ENCODE data around the gene TULP1. TPM values are rescaled to one million over a fixed set of nuclear protein-coding genes. Genes with fewer than 3 reads are reported as not detected.
"Not testable (repeated sequence)": the region's sequence is repeated elsewhere in the genome, so short reads cannot be mapped to it uniquely, and the experiment has no call there.

The TULP1 gene
- total and polyA plus RNA-seq, 2 of the 13 experiments (the other 11 are each of a cell fraction or from before 2014, with no cell fraction given) = not detected

GRCh38 chr6:35539223-35539622 lies 26.5 kb upstream of the TULP1 start:
- no peak for ATAC-seq
- H3K27me3 ChIP-seq (ENCODE audit: control insufficient read depth in 1 of 2, insufficient read depth in 2 of 2, low read length in 2 of 2) = peaks cover 0 to 29% of the 10 kb centered on the region in 2 experiments; a peak in 3 of 5 replicates
- DNase-seq (ENCODE audit: low spot score) = no peak
- CTCF ChIA-PET (ENCODE audit: low intra/inter-chr PET ratio, low total read pairs) = no interaction called here
- intact Hi-C loops (cut with micrococcal nuclease; ENCODE audit: unreplicated experiment) (no loop called here), in situ Hi-C loops (cut with HindIII; ENCODE audit: extremely low pct_ligation_motif_present, low pct_unique_long_range_greater_than_20kb) (no loop called here)
- no peaks in the 10 kb centered on the region for H3K4me1 ChIP-seq (ENCODE audit: insufficient read depth, low read length)
- TF ChIP-seq ARNT2 (CRISPR knock-in tag; IDR thresholded peaks at IDR 0.05; ENCODE audit: low read depth) = no peak
- TF ChIP-seq ZNF678 (CRISPR knock-in tag; IDR thresholded peaks at IDR 0.05) = no peak
- no peak for TF ChIP-seq SKI (IDR thresholded peaks at IDR 0.05; ENCODE audit: partially characterized antibody)
- H3K36me3 ChIP-seq (replicated peaks in 1 of 2; ENCODE audit: control insufficient read depth in 1 of 2, insufficient read depth in 2 of 2, low read length in 2 of 2) = no peaks in the 10 kb centered on the region
- no peak overlapping the region for H3K27ac ChIP-seq (ENCODE audit: extremely low read length, insufficient read depth, low read length)
- H4K20me1 ChIP-seq (ENCODE audit: insufficient read depth, low read length) = no peaks in the 10 kb centered on the region
- no peak overlapping the region for H3K4me2 ChIP-seq (ENCODE audit: low read depth, low read length)
- H2AFZ ChIP-seq (ENCODE audit: low read length) = no peak overlapping the region
- H3K9ac ChIP-seq (ENCODE audit: insufficient read depth, low read depth, low read length) = no peak overlapping the region
- no peaks in the 10 kb centered on the region for H3K79me2 ChIP-seq (ENCODE audit: insufficient read depth, low read length)
- POLR2A ChIA-PET = interaction anchor here (0.6 kb wide), 1 partner anchor 10 kb away, joined by 3 read pairs; no protein-coding TSS in a partner anchor
- no peak overlapping the region for H3K4me3 ChIP-seq (replicated peaks in 1 of 3; ENCODE audit: insufficient read depth in 1 of 3, low read depth in 2 of 3, low read length in 3 of 3)
- no TSS peak for BruUV-seq (replicated peaks)
- 9% methylated on average over 3 of the region's 3 CpGs for WGBS (ENCODE audit: low lambda C conversion rate)
- FAIRE-seq = no peak
- no peaks in the 10 kb centered on the region for H3K9me3 ChIP-seq (ENCODE audit: low read length)

- H3K9me3 ChIP-seq (ENCODE audit: low read length); H3K79me2 ChIP-seq (ENCODE audit: insufficient read depth, low read length); H3K36me3 ChIP-seq (replicated peaks in 1 of 2; ENCODE audit: control insufficient read depth in 1 of 2, insufficient read depth in 2 of 2, low read length in 2 of 2); H4K20me1 ChIP-seq (ENCODE audit: insufficient read depth, low read length); ATAC-seq; H3K4me2 ChIP-seq (ENCODE audit: low read depth, low read length); H3K4me3 ChIP-seq (replicated peaks in 1 of 3; ENCODE audit: insufficient read depth in 1 of 3, low read depth in 2 of 3, low read length in 3 of 3); FAIRE-seq; in situ Hi-C loops (cut with HindIII; ENCODE audit: extremely low pct_ligation_motif_present, low pct_unique_long_range_greater_than_20kb); H3K27ac ChIP-seq (ENCODE audit: extremely low read length, insufficient read depth, low read length); DNase-seq (ENCODE audit: low spot score); intact Hi-C loops (cut with micrococcal nuclease; ENCODE audit: unreplicated experiment); BruUV-seq (replicated peaks); H2AFZ ChIP-seq (ENCODE audit: low read length); H3K9ac ChIP-seq (ENCODE audit: insufficient read depth, low read depth, low read length); H3K4me1 ChIP-seq (ENCODE audit: insufficient read depth, low read length); CTCF ChIA-PET (ENCODE audit: low intra/inter-chr PET ratio, low total read pairs): not testable (repeated sequence)
- H3K27me3 ChIP-seq (ENCODE audit: control insufficient read depth in 1 of 2, insufficient read depth in 2 of 2, low read length in 2 of 2) = peaks cover 0 to 35% of the 10 kb centered on the region in 2 experiments; a peak in 2 of 5 replicates
- 55% methylated on average over 6 of the region's 6 CpGs for WGBS (ENCODE audit: low lambda C conversion rate)
- POLR2A ChIA-PET = interaction anchor here (0.6 kb wide), 2 partner anchors 27 to 78 kb away, joined by 3 read pairs; no protein-coding TSS in a partner anchor
These were observed 23.2 kb upstream of the TULP1 start for GRCh38 chr6:35535847-35536246.
